ENCODE measurements around the gene IFT122. TPM values are rescaled to one million over a fixed set of nuclear protein-coding genes. Genes with fewer than 3 reads are reported as not detected.

Gene IFT122
- total and polyA plus RNA-seq, 2 donors (not counting 3 experiments of a cell fraction or from before 2014, with no cell fraction given) = 38.4 to 41.7 TPM

GRCh38 chr3:129531699-129532098 is 91.7 kb downstream of the IFT122 start:
- no peak for FAIRE-seq
- H3K9me1 ChIP-seq (replicated peaks; ENCODE audit: control insufficient read depth, extremely low read depth, insufficient read depth, low read length) = no peaks in the 10 kb centered on the region
- intact Hi-C loops (cut with micrococcal nuclease) (no loop called here), dilution Hi-C loops (cut with MboI; ENCODE audit: extremely low pct_ligation_motif_present, low sequenced_read_pairs) (no loop called here)
- H3K4me2 ChIP-seq (ENCODE audit: insufficient read depth, low read length) = no peak overlapping the region
- H3K27me3 ChIP-seq (ENCODE audit: control insufficient read depth in 2 of 2, insufficient read depth in 2 of 2, low read length in 2 of 2) = no peaks in the 10 kb centered on the region
- no peaks in the 10 kb centered on the region for H3K9me3 ChIP-seq (replicated peaks; ENCODE audit: control insufficient read depth, insufficient read depth, low read length)
- no peak overlapping the region for H2AFZ ChIP-seq (ENCODE audit: low read depth, low read length)
- no peaks in the 10 kb centered on the region for H3K79me2 ChIP-seq (ENCODE audit: control insufficient read depth, insufficient read depth, low read length)
- no peaks in the 10 kb centered on the region for H3K36me3 ChIP-seq (ENCODE audit: control insufficient read depth in 2 of 2, extremely low read depth in 1 of 2, insufficient read depth in 2 of 2, low read length in 2 of 2)
- no peak overlapping the region for H3K4me3 ChIP-seq (replicated peaks in 1 of 3; ENCODE audit: insufficient read depth in 1 of 3, low read depth in 1 of 3, low read length in 3 of 3)
- no peak overlapping the region for H3K27ac ChIP-seq (ENCODE audit: insufficient read depth, low read depth, low read length)
- TF ChIP-seq MYC (IDR thresholded peaks at IDR 0.05; ENCODE audit: low read depth, low read length) (no peak), POLR2A (IDR thresholded peaks at IDR 0.05; ENCODE audit: low read depth, low read length) (no peak), EZH2 (IDR thresholded peaks at IDR 0.05; ENCODE audit: borderline replicate concordance, low read depth, low read length, severe bottlenecking) (no peak), POLR2AphosphoS5 (IDR thresholded peaks at IDR 0.05; ENCODE audit: insufficient read depth, low read depth, low read length) (no peak), FOS (IDR thresholded peaks at IDR 0.05; ENCODE audit: borderline replicate concordance, insufficient read depth, low read length) (no peak), JUN (IDR thresholded peaks at IDR 0.05; ENCODE audit: borderline replicate concordance, insufficient read depth, insufficient read length, low read depth) (no peak), GATA2 (IDR thresholded peaks at IDR 0.05; ENCODE audit: insufficient read depth, insufficient read length, low read depth, low read length) (no peak)
- TF ChIP-seq, protein P1, sequence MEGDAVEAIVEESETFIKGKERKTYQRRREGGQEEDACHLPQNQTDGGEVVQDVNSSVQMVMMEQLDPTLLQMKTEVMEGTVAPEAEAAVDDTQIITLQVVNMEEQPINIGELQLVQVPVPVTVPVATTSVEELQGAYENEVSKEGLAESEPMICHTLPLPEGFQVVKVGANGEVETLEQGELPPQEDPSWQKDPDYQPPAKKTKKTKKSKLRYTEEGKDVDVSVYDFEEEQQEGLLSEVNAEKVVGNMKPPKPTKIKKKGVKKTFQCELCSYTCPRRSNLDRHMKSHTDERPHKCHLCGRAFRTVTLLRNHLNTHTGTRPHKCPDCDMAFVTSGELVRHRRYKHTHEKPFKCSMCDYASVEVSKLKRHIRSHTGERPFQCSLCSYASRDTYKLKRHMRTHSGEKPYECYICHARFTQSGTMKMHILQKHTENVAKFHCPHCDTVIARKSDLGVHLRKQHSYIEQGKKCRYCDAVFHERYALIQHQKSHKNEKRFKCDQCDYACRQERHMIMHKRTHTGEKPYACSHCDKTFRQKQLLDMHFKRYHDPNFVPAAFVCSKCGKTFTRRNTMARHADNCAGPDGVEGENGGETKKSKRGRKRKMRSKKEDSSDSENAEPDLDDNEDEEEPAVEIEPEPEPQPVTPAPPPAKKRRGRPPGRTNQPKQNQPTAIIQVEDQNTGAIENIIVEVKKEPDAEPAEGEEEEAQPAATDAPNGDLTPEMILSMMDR (IDR thresholded peaks at IDR 0.05; ENCODE audit: extremely low read depth in 1 of 2, insufficient read depth in 1 of 2, low read depth in 1 of 2, low read length in 2 of 2) = no peak
- TF ChIP-seq, protein P2, sequence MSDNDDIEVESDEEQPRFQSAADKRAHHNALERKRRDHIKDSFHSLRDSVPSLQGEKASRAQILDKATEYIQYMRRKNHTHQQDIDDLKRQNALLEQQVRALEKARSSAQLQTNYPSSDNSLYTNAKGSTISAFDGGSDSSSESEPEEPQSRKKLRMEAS (IDR thresholded peaks at IDR 0.05; ENCODE audit: insufficient read depth, insufficient read length) = no peak
- BruUV-seq (replicated peaks) = no TSS peak
- DNase-seq (ENCODE audit: low read depth, low spot score) = no peak
- H3K4me1 ChIP-seq (ENCODE audit: control insufficient read depth, extremely low read depth, insufficient read depth, low read length) = peaks cover 7% of the 10 kb centered on the region
- H4K20me1 ChIP-seq (replicated peaks; ENCODE audit: control insufficient read depth, extremely low read depth, insufficient read depth, low read length) = no peaks in the 10 kb centered on the region
- POLR2A ChIA-PET = no interaction called here
- H3K9ac ChIP-seq (replicated peaks; ENCODE audit: extremely low read depth, insufficient read depth, low read length) = no peak overlapping the region
- CTCF ChIA-PET = no interaction called here

Measured in endothelial cell of umbilical vein (primary cell).